ENCODE results near the gene ATP2B2. TPM values are rescaled to one million over a fixed set of nuclear protein-coding genes. Genes with fewer than 3 reads are reported as not detected.

The ATP2B2 gene
- total RNA-seq, 1 experiment from 2014 or later = not detected

- no peak overlapping the region for H3K27ac ChIP-seq
Measured at GRCh38 chr3:10444511-10444910, 60.9 kb downstream of the ATP2B2 start.

DNA sequence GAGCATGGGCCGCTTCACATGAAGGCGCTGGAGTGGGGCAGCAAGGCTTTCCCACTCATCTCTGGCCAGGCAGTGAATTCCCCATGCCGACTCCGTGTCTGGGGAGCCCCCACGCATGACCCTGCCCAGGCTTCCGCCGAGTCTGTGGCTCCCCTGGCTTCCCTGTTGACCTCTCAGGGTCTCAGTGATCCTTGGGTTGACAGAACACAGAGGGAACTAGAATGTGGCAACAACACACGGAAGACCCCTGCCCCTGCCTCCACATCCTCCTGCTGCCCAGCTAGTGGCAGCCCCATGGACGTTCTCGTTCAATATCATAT is 61.3 kb downstream of the ATP2B2 start:
- DNase-seq (ENCODE audit: low read depth in 1 of 2, low spot score in 2 of 2) = no peak

More at GRCh38 chr3:10444511-10444910, 60.9 kb downstream of the ATP2B2 start:
- H3K4me1 ChIP-seq (replicated peaks) = no peaks in the 10 kb centered on the region
- H3K4me3 ChIP-seq = no peak overlapping the region
- no peaks in the 10 kb centered on the region for H3K9me3 ChIP-seq (replicated peaks)
- no peak for DNase-seq (ENCODE audit: low read depth in 1 of 2, low spot score in 2 of 2)
- H3K36me3 ChIP-seq = no peaks in the 10 kb centered on the region
- H3K27me3 ChIP-seq (replicated peaks) = no peaks in the 10 kb centered on the region; the same call in 1 of the 2 replicates

GRCh38 chr3:10443272-10444109 is 61.9 kb downstream of the ATP2B2 start:
- Histone ChIP-seq H3K9me3 (replicated peaks) (no peaks in the 10 kb centered on the region), H3K4me1 (replicated peaks) (peaks cover 6% of the 10 kb centered on the region), H3K27me3 (replicated peaks) (no peaks in the 10 kb centered on the region; the same call in 1 of the 2 replicates), H3K4me3 (no peak overlapping the region), H3K36me3 (no peaks in the 10 kb centered on the region), H3K27ac (no peak overlapping the region)
- DNase-seq (ENCODE audit: low read depth in 1 of 2, low spot score in 2 of 2) = no peak

More for the DNA sequence above, 61.3 kb downstream of the ATP2B2 start:
- Histone ChIP-seq H3K27me3 (replicated peaks) (no peaks in the 10 kb centered on the region; the same call in 1 of the 2 replicates), H3K4me3 (no peak overlapping the region), H3K27ac (no peak overlapping the region), H3K9me3 (replicated peaks) (no peaks in the 10 kb centered on the region), H3K36me3 (no peaks in the 10 kb centered on the region), H3K4me1 (replicated peaks) (0 out of 2 replicates have a peak, but pooled peaks cover under 1% of the 10 kb centered on the region)

- no peaks in the 10 kb centered on the region for H3K27me3 ChIP-seq (replicated peaks)
- no peaks in the 10 kb centered on the region for H3K9me3 ChIP-seq (replicated peaks)
- no peak for DNase-seq (ENCODE audit: low read depth in 1 of 2, low spot score in 2 of 2)
- H3K4me1 ChIP-seq (replicated peaks) = peaks cover 18% of the 10 kb centered on the region
- H3K36me3 ChIP-seq = no peaks in the 10 kb centered on the region
- no peak overlapping the region for H3K27ac ChIP-seq
- no peak overlapping the region for H3K4me3 ChIP-seq
Measured at GRCh38 chr3:10442151-10442795, 63.1 kb downstream of the ATP2B2 start.

DNA sequence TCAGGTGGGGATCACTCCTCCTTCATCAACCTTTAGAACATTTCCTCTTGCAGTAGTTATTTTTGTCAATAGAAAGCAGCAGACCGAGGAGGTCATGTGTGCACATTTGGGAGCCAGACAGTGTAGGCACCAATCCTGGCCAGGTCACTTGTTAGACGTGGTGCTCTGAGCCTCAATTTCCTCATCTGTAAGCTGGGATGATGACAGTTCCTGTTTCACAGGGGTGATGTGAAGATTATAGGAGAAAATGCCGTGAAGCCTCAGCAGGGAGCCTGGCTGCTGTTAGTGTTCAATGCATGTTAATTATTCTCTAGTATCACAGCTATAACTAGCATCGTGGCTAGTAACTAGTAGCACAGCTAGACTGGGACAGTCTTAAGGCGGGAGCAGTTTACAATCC is 64.7 kb downstream of the ATP2B2 start:
- H3K27ac ChIP-seq = no peak overlapping the region
- H3K9me3 ChIP-seq (replicated peaks) = no peaks in the 10 kb centered on the region
- no peaks in the 10 kb centered on the region for H3K36me3 ChIP-seq
- DNase-seq (ENCODE audit: low read depth in 1 of 2, low spot score in 2 of 2) = no peak
- H3K4me3 ChIP-seq = no peak overlapping the region
- H3K27me3 ChIP-seq (replicated peaks) = no peaks in the 10 kb centered on the region
- peaks cover 29% of the 10 kb centered on the region for H3K4me1 ChIP-seq (replicated peaks)

- H3K9me3 ChIP-seq (replicated peaks) = no peaks in the 10 kb centered on the region
- no peak for DNase-seq (ENCODE audit: low read depth in 1 of 2, low spot score in 2 of 2)
- no peak overlapping the region for H3K4me3 ChIP-seq
- H3K27ac ChIP-seq = no peak overlapping the region; the same call in 1 of the 2 replicates
- H3K27me3 ChIP-seq (replicated peaks) = no peaks in the 10 kb centered on the region
- no peaks in the 10 kb centered on the region for H3K36me3 ChIP-seq
- peaks cover 29% of the 10 kb centered on the region for H3K4me1 ChIP-seq (replicated peaks)
Measured at GRCh38 chr3:10438902-10439610, 66.3 kb downstream of the ATP2B2 start.

DNA sequence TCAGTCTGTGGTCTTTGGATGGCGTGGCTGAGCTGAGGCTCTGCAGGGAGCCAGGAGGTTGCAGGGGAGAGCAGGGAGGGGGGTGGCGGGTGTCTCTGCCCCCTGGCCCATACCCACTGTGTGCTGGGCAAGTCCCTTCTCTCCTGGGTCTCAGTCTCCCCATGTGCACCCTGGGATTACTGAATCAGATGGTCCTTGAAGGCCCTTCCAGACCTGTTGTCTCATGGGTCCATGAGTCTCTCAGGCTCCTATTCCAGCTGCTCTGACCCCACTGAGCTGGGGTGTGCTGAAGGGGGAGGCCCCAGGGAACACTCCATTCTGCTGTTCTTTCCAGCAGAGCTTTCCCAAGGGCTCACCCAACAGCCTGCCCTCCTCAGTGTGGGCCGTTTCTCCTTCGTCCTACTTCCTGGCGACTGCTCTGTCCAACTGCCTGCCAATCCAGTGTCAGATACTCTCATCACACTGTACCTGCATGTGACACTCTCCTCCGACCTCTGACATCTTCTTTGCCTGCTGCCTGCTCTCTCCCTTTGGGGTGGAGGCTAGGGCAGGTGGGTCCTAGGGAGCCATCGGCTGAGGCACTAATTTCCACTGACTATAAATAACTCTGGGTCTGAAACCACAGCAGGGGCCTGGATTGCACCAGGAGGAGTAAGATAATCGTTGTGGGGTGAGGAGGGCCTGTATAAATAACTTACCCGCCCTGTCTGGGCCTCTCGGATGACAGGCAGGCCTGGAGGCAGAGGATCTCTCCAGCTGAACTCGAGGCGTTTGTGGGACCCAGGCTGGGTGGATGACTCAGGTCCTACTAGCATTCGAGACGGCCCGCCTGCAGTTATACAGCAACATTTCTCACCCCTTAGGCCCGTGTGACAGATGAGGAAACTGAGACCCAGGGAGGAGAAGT is 67.1 kb downstream of the ATP2B2 start:
- Histone ChIP-seq H3K27ac (peak overlapping the region; percentile 65), H3K27me3 (replicated peaks) (no peaks in the 10 kb centered on the region), H3K36me3 (no peaks in the 10 kb centered on the region), H3K9me3 (replicated peaks) (no peaks in the 10 kb centered on the region), H3K4me1 (replicated peaks) (peaks cover 29% of the 10 kb centered on the region), H3K4me3 (no peak overlapping the region)
- DNase-seq (ENCODE audit: low read depth in 1 of 2, low spot score in 2 of 2) = peak; percentile 53 to 74

DNA sequence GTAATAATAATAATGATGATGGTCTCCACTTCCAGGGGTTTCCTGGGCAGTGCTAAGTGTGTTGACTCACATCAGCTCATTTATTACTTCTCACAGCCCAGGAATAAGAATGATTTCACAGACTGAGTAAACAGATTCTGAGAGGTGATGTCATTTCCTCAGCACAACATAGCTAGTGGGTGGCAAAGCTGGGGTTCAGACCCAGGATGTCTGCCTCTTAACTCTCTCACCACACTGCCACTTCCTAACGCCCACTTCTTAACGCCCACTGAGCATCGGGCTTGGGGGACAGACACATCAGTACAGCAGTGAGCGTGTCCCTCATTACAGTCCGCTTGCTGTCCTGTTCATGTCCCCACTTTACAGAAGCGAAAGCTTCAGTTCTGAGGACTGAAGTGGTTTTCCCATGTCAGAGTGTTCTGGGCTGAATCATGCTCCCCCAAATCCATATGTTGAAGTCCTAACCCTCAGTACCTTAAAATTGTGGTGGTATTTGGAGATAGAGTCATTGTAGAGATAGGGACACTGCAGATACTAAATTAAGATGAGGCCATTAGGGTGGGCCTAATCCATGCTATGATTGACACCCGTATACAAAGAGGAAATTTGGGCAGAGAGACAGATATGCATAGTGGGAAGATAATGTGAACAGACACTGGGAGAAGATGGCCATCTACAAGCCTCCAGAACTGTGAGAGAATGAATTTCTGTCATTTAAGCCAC is 68.0 kb downstream of the ATP2B2 start:
- Histone ChIP-seq H3K27ac (peak overlapping the region; percentile 65), H3K4me1 (replicated peaks) (peaks cover 29% of the 10 kb centered on the region), H3K4me3 (no peak overlapping the region), H3K36me3 (no peaks in the 10 kb centered on the region), H3K9me3 (replicated peaks) (no peaks in the 10 kb centered on the region), H3K27me3 (replicated peaks) (no peaks in the 10 kb centered on the region)
- DNase-seq (ENCODE audit: low read depth in 1 of 2, low spot score in 2 of 2) = peak; percentile 49 to 57

DNA sequence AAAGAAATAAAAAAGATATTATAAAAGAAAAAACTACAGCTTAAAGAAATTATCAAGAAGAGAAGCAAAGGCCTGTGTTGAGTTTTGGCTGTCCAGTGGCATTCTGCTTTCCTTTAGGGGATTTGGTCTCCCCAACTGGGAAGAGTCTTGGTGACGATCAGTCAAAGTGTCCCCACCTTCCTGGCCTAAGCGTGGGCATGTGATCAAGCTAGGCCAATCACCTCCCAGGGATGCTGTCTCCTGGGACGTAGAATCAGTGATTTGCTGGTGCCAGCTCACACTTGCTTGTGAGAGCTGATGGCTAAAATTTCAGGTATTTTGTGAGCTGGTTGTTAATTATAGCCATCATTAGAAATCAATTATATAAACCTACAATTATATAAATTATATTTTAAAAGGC is 69.5 kb downstream of the ATP2B2 start:
- Histone ChIP-seq H3K9me3 (replicated peaks) (no peaks in the 10 kb centered on the region), H3K27me3 (replicated peaks) (no peaks in the 10 kb centered on the region), H3K4me3 (no peak overlapping the region), H3K36me3 (no peaks in the 10 kb centered on the region), H3K4me1 (replicated peaks) (peaks cover 29% of the 10 kb centered on the region), H3K27ac (no peak overlapping the region)
- DNase-seq (ENCODE audit: low read depth in 1 of 2, low spot score in 2 of 2) = no peak

DNA sequence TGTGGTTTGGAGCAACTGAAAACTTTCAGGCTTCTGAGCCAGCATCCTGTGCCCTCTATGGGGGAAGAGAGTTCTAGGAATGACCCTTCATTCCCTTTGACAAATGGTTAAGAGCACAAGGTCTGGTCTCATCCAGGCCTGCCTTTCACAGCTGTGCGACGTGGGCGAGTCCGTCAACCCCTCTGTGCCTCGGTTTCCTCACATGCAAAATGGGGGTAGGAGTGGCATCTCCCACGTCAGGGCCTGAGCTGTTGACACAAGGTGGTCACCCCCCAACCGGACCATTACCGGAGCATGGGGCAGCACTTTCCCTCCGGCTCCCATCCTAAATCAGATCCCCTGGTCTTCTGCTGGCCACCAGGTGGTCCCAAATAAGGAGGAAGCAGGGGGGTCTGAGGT is 70.4 kb downstream of the ATP2B2 start:
- Histone ChIP-seq H3K27ac (no peak overlapping the region), H3K4me1 (replicated peaks) (peaks cover 29% of the 10 kb centered on the region), H3K36me3 (no peaks in the 10 kb centered on the region), H3K27me3 (replicated peaks) (no peaks in the 10 kb centered on the region), H3K4me3 (no peak overlapping the region), H3K9me3 (replicated peaks) (no peaks in the 10 kb centered on the region)
- no peak for DNase-seq (ENCODE audit: low read depth in 1 of 2, low spot score in 2 of 2)

- peaks cover 29% of the 10 kb centered on the region for H3K4me1 ChIP-seq (replicated peaks)
- H3K4me3 ChIP-seq = no peak overlapping the region
- H3K27ac ChIP-seq = no peak overlapping the region
- H3K9me3 ChIP-seq (replicated peaks) = no peaks in the 10 kb centered on the region
- H3K27me3 ChIP-seq (replicated peaks) = no peaks in the 10 kb centered on the region
- no peak for DNase-seq (ENCODE audit: low read depth in 1 of 2, low spot score in 2 of 2)
- H3K36me3 ChIP-seq = no peaks in the 10 kb centered on the region
Measured at GRCh38 chr3:10434144-10434937, 71.0 kb downstream of the ATP2B2 start.

DNA sequence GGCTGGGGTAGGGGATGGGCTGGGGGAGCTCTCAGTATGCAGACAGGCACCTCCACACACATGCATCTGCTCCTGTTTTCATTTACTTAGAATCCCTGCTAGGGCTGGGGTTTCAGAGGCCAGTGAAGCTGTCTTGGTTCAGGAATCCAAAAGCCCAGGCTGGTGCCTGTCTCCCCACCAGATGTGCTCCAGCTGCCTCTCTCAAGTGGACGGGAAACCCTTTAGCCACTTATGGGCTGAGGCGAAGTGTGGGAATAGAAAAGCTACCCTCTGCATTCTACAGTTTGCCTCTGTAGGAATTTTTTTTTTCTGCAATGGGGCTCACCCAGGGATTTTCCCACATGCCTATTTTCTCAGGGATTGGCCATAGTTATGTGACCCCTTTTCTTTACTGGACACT is 72.5 kb downstream of the ATP2B2 start:
- H3K27ac ChIP-seq = no peak overlapping the region
- H3K4me3 ChIP-seq = no peak overlapping the region
- peaks cover 17% of the 10 kb centered on the region for H3K4me1 ChIP-seq (replicated peaks)
- no peaks in the 10 kb centered on the region for H3K36me3 ChIP-seq
- H3K9me3 ChIP-seq (replicated peaks) = no peaks in the 10 kb centered on the region
- no peaks in the 10 kb centered on the region for H3K27me3 ChIP-seq (replicated peaks)
- no peak for DNase-seq (ENCODE audit: low read depth in 1 of 2, low spot score in 2 of 2)

Measured in SJSA1 (cell line).